HG02610 (cell line): ENCODE measurements around the gene PARN.

Source experiments
- ATAC-seq: cut with Tn5 transposase; IDR thresholded peaks from one replicate; pipeline ENCODE4 v1.9.1; 2021; ENCODE audit warnings: mild to moderate bottlenecking, moderate library complexity; ENCODE audit not compliant: unreplicated experiment

The PARN gene

DNA sequence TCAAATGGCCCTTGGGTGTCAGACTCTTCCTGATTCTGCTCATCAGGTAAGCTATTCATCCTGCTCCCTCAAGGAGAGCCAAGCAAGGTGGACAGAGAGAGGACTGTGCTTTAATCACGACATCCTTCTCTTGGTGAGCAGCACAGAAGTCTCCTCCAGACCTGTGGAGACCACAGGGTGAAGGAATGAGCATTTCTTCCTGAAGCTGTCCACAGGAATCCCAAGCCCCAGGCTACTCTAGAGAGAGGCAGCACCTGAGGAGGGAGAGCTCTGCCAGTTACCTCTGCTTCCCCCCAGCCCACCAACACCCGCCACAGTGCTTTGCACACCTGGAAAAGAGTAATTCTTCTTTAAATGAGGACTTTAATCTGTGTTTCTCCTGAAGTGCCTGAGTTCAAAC lies 100.0 kb downstream of the PARN start:
- no peak for ATAC-seq

DNA sequence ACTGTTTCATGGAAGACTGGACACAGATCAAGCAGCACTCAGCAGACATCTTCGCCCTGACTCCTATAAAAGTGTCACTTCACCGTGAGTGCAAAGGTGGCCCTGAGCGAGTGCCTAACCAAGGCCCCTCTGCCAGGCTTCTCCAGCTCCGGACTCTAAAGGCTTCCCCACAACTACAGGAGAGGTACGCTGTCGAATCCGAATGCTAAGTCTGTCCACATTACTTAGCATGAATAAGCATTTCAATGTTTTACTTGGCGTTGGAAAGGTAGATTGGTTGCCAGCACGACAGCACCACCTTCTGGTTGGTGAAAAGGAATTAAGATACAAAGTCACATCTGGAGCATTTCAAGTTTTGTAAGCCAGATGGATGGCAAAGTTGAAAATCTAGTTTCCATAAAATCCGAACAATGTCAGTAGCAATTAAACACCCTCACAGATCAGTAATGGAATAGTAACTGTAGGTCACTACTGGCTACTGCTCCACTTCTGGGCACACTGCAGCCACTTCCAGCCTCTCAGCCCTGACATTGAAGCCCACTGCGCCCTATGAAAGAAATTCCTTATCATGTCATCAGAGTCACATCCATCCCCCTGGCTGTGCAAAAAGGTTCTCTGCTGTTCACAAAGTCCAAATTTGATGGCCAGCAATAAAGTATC lies 100.9 kb downstream of the PARN start:
- no peak for ATAC-seq

DNA sequence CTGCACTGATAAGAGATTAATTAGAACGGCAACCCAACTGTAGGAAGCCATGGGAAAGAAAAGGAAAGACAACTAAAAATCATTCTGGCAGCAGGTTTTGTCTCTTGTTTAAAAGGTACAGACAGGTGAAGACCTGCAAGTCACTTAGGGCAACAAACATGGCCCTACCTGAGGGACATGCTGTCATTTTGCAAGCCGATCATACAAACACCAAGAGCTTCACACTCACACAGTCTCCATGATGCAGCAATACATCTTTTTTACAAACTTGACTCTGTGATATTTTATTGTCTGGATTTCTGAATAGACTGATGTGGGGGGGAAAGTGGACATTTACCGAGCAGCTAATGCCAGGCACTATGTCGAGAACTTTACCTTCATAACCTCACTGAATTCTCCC lies 101.8 kb downstream of the PARN start:
- ATAC-seq: no peak

DNA sequence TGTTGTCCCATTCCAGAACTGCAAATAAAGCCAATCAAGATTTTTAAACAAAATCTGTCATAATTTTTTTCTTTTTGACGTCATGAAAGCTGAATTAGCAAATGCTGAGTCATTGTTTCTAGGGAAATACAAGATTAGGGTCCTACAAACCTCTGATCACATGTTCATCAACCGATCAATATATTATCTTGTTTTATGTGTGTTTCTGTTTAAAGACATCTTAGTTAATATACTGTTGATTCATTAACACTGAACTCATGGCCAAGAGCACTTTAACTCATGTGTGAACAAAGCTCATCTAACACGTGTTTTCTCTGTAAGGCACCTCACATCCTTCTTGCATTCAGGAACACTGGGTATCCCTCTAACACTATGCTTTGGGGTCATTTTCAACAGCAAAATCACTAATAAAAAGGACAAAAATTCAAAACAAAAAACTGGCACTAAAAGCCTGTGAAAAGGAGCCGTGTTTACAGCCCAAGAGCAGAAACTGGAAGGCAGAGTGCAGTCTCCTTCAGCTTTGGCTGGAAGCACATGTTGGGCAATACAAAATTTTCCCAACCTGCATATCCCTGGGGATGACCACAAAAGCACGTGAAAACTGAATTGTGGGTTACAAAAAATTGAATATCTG lies 102.5 kb downstream of the PARN start:
- ATAC-seq: no peak

DNA sequence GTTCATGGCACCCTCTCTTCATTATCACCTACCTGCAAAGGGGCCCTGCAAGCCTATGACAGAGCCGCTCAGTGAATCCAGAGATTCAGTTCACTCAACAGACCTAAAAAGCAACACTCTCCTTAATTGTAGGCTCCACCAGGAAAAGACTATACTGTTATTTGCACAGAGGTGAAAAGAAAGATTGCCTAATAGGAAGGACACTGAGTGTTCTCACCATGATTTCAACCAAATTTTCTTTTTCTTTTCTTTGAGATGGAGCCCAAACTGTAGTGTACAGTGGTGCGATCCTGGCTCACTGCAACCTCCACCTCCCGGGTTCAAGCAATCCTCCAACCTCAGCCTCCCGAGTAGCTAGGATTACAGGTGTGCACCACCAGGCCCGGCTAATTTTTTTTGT lies 104.5 kb downstream of the PARN start:
- ATAC-seq: no peak

DNA sequence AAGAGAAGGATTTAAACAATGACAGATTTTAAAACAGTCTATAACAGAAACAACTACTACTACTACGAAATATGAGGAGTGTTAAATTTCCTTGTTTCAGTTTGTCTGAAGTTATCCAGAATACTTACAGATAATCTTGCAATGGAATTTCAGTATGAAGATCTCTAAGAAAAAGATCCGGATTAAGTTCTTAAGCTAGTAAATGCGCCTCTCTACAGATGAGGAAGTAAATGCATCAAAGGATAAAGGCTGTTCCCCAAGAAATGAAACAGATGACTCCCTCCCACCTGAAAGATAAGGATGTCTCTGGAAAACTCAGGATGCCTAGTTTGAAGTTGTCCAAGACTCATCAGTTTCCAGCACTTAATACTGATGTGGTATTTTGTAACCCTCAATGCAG lies 105.1 kb downstream of the PARN start:
- ATAC-seq: no peak

DNA sequence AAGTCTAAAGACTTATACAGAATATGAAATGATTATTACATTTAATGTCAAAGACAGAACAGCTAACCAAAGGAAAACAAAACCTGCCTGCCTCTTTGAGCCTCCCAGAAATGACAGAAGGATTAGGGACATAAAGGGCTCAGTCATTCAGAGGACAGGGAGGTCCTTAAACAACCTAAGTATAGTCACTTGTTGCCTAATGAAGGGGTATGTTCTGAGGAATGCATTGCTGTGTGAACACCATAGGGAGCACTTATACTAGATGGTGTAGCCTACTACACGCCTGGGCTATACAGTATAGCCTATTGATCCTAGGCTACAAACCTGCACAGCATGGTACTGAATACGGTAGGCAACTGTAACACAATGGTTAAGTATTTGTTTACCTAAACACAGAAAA lies 106.4 kb downstream of the PARN start:
- ATAC-seq: no peak

DNA sequence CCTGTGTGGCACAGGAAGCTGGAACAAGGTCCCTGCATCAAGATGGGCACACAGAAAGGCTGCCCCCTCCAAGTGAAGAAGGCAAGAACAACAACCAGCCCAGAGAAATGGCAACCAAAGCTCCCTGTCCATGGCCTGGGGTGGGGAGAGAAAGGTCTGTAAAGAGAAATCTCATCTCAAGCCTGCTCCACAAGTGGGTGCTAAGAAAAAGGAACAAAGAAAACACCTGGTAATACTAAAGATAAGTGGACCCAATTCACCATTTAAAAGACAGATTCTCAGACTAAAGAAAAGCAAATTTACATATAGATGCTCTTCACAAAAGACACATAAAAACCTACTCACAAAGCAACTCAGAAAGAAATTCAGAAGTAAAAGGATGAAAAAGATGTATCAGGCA lies 107.4 kb downstream of the PARN start:
- no peak for ATAC-seq

DNA sequence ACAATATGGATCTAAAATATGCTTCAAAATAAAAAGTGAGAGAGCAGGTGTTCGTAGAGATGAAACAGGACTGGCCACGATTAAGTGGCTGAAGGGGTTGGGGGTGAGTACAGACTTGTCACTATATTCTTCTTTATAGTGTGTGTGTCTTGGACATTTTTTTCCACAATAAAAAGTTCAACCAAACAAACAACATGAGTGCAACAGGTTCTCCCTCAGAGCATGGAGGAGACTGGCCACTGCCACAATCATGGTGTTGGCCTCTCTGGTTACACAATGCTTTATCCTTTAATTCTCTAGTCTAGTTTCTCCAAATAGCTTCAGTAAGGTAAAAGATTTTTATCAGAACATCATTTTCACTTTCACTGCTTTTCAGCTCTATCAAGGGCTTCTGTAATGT lies 109.3 kb downstream of the PARN start:
- ATAC-seq: no peak

DNA sequence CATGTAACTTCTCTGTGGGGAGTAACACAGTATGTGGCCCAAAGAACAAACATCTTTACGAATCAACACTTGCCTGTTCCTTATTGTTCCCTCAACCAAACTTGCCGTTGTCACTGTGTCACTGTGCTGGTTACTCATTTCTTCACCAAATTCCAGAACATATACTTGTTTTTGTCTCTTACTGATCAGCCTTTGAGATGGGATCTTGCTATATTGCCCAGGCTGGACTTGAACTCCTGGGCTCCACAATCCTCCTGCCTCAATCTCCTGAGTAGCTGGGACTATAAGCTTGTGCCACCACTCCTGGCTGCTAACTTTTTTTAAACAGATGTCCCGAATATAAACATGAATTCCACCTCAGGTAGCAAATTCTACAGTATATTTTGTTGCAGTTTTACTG lies 115.1 kb downstream of the PARN start:
- no peak for ATAC-seq

DNA sequence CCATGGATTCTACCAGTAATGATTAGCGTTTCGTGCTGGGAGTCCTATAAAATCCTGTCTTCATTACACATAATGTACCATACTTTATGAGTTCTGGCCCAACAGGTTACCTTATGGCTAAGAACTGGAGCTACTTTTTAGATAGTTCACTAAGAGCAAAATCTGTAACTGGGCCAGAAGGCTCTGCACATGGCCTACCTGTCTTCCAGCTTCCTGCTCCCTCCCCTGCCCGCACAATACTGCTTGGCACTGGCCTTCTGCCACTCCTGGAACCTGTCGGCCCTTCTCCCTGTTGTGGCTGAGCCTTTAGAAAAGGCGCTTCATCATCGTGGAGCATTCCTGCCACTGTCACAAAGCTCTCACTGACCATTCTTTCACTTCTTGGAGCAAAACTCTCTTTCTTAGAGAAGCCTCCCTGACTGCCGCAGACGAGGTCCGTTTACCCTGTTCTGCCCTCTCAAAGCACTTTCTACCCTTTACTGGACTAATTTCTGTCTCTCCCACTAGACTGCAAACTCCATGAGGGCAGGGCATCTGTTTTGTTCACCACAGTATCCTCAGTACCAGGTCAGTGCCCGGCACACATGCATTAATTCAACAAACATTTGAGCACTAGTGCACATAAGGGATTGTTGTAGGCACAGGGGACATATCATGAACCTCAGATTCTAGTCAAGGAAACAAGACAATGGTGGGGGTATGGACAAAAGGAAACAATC lies 116.5 kb downstream of the PARN start:
- no peak for ATAC-seq

DNA sequence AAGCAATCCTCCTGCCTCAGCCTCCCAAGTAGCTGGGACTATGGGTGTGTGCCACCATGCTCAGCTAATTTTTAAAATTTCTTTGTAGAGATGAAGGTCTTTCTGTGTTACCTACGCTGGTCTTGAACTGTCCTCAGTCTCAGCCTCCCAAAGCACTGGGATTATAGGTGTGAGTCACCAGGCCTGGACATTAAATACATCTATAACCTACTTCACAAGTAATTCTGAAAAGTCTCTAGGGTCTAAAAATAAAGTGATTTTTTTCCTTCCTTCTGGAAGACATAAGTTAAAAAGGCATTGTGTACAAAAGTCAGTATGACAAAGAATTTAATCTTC lies 118.3 kb downstream of the PARN start:
- ATAC-seq: no peak

DNA sequence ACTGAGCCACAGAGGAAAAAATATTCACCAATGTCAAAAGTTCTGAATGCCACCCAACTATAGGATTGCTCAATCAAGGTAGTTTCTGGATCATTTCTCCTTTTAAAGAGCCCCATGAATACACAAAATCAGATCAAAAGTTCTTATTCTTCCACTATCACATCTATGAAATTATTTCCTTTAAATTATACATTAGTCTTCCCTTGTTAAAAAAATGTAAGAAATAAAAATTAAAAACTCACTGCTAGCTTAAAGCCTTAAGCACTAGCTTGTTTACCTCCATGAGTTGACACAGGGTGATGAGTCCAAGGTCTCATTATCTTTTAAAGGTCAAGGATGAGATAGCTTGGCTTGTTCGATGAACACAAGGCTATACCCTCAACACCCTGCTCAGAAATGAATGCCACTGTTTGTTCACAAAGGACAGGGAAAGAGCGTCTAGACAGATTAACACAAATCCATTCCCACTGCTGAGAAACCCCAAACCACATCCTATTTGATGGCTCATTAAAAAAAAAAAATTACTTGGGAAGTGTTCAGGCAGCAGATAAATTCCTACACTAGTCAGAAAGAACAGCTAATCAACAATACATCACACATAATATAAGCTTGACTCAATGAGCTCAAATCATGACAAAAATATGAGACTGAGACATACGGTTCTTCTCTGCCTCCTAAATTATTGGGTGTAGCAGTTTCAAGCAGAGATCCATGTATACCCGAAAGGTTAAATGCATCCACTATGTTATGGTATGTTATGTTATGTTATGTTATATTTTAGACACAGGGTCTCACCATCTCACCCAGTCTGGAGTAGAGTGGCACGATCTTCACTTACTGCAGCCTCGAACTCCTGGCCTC lies 118.9 kb downstream of the PARN start:
- ATAC-seq: no peak

DNA sequence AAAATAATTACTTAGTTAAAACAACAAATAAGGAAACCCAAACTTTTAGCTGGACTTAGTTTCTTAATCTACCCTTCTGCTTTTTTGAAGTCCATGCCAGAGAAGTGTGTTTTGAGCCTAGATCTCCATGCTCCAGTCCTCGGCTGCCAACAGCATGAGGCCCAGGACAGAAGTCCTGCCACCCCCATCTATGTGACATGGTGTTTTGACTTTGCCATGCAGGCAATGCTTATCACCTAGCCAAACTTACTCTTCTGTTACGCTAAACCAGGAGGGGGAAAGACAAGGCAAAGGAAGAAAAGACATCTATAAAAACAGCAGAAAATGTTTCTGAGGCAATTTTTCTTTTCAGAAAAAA lies 119.5 kb downstream of the PARN start:
- ATAC-seq: no peak

DNA sequence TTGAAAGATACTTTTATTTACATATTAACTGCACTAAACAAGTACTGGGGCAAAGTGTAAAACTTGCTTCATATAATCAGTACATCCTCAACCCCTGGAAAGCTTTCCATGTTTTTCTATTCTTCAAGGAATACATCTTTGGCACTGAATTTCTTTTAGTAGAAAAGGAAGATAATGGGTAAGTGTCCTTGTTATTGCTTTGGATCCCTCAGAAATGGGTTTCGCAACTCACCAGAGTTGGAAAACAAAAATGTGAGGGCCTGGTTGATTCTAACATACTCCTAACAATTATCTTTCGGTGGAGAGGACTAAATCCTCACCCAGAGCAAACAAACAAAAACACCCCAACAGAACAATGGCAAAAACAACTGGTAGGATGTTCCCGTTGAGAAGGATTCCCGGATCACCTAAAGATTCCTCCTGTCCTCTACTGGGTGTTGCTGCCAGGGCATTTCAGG lies 120.4 kb downstream of the PARN start:
- ATAC-seq: no peak

DNA sequence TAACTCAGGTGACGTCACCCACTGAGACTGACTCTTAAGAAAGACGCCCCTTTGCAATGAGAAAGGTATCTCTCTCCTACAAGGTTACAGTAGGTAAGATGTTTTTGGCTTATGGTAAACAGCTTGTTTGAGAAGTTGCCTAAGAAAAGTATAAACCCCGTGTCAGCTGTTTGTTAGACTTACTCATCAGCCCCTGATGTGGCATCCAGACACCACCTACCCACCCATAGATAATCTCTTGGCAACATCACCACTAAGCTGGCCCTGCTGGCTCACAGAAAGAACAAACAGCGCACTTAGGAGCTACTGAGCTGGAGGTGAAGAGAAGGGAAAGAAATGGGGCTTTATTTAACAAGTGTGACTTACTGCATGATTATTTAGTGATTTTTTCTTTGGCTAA lies 121.0 kb downstream of the PARN start:
- ATAC-seq: no peak

DNA sequence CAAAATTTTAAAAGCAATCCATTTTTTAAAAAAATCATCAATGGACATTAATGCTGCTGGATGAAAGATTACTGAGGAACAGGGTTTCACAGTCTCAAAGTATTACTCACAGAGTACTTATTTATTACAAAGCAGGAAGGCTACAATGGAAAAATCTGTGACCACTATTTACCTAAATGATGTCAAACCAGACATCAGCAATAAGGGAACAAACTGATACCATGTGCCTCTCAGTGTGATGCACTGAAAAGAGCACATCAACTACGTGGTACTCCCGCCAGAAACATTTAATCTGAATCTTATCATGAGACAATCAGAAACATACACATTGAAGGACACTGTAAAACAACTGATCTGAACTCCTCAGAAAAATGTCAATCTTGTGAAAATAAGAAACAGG lies 124.2 kb downstream of the PARN start:
- no peak for ATAC-seq

DNA sequence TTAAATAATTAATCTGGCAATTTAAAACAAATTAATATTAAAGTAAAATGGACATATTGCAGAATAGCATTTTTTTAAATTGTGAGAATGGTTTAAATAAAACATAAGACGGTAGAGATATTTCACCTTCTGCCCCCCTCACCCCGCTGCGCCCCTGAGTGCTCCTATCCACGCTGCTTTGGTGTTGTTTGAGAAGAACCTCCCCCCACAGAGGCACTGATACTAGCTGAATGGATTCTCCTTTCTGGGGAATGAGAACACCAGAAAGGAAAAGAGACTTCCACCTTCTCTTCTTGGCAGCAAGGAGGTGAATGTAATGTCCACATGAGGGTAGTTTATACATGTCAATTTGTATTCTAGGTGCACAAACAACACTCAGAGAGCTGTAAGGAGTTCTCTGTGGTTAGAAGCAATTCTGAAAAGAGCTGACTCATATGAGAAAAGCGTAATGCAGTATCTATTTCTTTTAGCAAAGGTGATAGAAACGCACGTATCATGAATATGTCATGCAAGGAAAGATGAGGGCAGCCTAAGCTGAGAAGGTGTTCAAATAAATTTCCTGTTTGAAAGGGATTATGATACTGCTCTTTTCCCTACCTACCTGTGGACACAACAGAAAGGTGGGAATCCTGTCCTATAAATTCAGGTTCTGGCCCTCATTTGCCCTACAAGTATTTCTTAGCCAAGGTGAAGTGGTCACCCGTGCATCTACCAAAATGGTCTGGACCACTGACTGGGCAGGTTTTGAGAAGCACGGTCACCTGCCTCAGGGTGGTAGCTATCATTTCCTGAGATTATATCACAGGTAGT lies 126.9 kb downstream of the PARN start:
- peak; percentile 82 for ATAC-seq

DNA sequence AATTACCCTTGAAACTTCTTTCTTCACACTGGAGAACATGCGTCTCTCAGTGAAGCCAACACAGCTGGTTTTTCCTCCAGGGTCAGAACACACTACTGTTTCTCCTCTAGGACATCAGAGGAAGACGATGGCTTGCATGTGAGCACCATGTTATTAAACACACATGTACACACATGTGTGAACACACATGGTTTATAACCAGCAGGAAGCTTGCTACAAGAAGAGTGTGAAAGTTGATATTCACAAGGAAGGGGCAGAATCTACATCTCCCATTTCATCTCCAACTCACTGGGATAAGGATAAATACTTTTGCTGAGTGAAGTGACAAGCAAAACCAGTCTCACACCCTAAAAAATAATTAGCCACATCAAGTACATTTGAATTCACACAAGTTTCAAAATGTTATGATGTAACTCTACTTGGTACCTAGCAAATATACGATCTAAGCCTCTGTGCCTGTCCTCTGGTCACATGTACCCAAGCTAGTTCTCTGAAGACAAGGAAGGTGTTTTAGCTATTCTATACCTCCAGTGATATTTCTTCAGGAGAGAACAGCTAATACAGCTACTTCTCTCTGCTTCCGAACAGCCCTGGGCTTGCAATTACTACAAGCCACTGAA lies 127.7 kb downstream of the PARN start:
- ATAC-seq: no peak
